ENCODE data around the gene SLC50A1.

- TF ChIP-seq CTCF (IDR thresholded peaks at IDR 0.05; ENCODE audit: insufficient read depth, low read length, poor library complexity, severe bottlenecking) (no peak), EZH2phosphoT487 (conservative IDR thresholded peaks at IDR 0.05; ENCODE audit: low read length) (no peak)
Observed at GRCh38 chr1:155137154-155137949, 1.7 kb downstream of the SLC50A1 start.
